WTC11 (cell line): ENCODE results near the gene TAF5. TPM values are rescaled to one million over a fixed set of nuclear protein-coding genes. Genes with fewer than 3 reads are reported as not detected.

Experiments
- ATAC-seq: fragments of 200-7000 bp; cut with Tn5 transposase; 2 replicates; pipeline ENCODE4 v1.10.0; 2021; ENCODE audit warnings: mild to moderate bottlenecking, moderate library complexity
- CTCF ChIA-PET: fragments of 300-600 bp; sonication (Branson Sonifier 250); formaldehyde crosslinking; loops from one replicate; lab custom pipeline; 2021; ENCODE audit warnings: antibody characterized with exemption; lab: Charles Lee
- POLR2A ChIA-PET: fragments of 350-600 bp; sonication (Branson Sonifier 250); formaldehyde crosslinking; loops from one replicate; lab custom pipeline; 2021; ENCODE audit warnings: antibody characterized with exemption; lab: Charles Lee
- DNase-seq: peaks from one replicate; pipeline ENCODE4 v3.0.0; 2021; ENCODE audit warnings: low spot score
- H3K27ac Mint-ChIP-seq: 2 replicates; pipeline ENCODE4 v1.8.0; 2021; ENCODE audit warnings: mixed read lengths
- H3K27me3 Mint-ChIP-seq: 2 replicates; pipeline ENCODE4 v1.8.0; 2021; ENCODE audit warnings: low read depth, mild to moderate bottlenecking, moderate library complexity, mixed read lengths
- H3K36me3 Mint-ChIP-seq: 2 replicates; pipeline ENCODE4 v1.8.0; 2021; ENCODE audit warnings: mixed read lengths
- H3K4me1 Mint-ChIP-seq: 2 replicates; pipeline ENCODE4 v1.8.0; 2022; ENCODE audit warnings: mixed read lengths
- H3K4me3 Mint-ChIP-seq: 2 replicates; pipeline ENCODE4 v1.8.0; 2021; ENCODE audit warnings: mild to moderate bottlenecking, moderate library complexity, mixed read lengths
- H3K9me3 Mint-ChIP-seq: 2 replicates; pipeline ENCODE4 v1.8.0; 2021; ENCODE audit warnings: mixed read lengths
- ATF1 ChIP-seq: sonication (generic); formaldehyde crosslinking; IDR thresholded peaks from 2 replicates; pipeline ENCODE4 v1.8.1; 2023; ENCODE audit warnings: mild to moderate bottlenecking, moderate library complexity, missing genetic modification reagents
- ATF3 ChIP-seq: sonication (generic); formaldehyde crosslinking; conservative IDR thresholded peaks from 2 replicates; pipeline ENCODE4 v1.8.1; 2022; ENCODE audit warnings: mild to moderate bottlenecking, missing genetic modification reagents
- ELF4 ChIP-seq: sonication (generic); formaldehyde crosslinking; IDR thresholded peaks from 2 replicates; pipeline ENCODE4 v1.8.1; 2022; ENCODE audit warnings: low read depth, mild to moderate bottlenecking, moderate library complexity, missing genetic modification reagents
- FOXK1 ChIP-seq: sonication (generic); formaldehyde crosslinking; IDR thresholded peaks from 2 replicates; pipeline ENCODE4 v1.8.0; 2022; ENCODE audit warnings: mild to moderate bottlenecking, moderate library complexity, missing genetic modification reagents
- GRHL2 ChIP-seq: fragments of 250-450 bp; sonication (Bioruptor Pico); IDR thresholded peaks from 2 replicates; pipeline ENCODE4 v1.8.0; 2022; ENCODE audit warnings: mild to moderate bottlenecking, moderate library complexity; ENCODE audit not compliant: insufficient replicate concordance, severe bottlenecking
- JUN ChIP-seq: sonication (generic); formaldehyde crosslinking; IDR thresholded peaks from 2 replicates; pipeline ENCODE4 v1.8.0; 2023; ENCODE audit warnings: mild to moderate bottlenecking, missing genetic modification reagents
- NFATC4 ChIP-seq: fragments of 250-450 bp; sonication (Bioruptor Pico); IDR thresholded peaks from 2 replicates; pipeline ENCODE4 v1.9.0; 2021; ENCODE audit warnings: mild to moderate bottlenecking
- NFE2L1 ChIP-seq: sonication (generic); formaldehyde crosslinking; IDR thresholded peaks from 2 replicates; pipeline ENCODE4 v1.8.1; 2023; ENCODE audit warnings: missing genetic modification reagents
- NR2C2 ChIP-seq: sonication (generic); formaldehyde crosslinking; IDR thresholded peaks from 2 replicates; pipeline ENCODE4 v1.8.0; 2022; ENCODE audit warnings: mild to moderate bottlenecking, missing genetic modification reagents
- RELA ChIP-seq: sonication (generic); formaldehyde crosslinking; IDR thresholded peaks from 2 replicates; pipeline ENCODE4 v1.8.1; 2022; ENCODE audit warnings: missing genetic modification reagents, mild to moderate bottlenecking, borderline replicate concordance
- RORB ChIP-seq: fragments of 250-450 bp; sonication (Bioruptor Pico); IDR thresholded peaks from 2 replicates; pipeline ENCODE4 v1.9.0; 2021; ENCODE audit warnings: mild to moderate bottlenecking
- STAT6 ChIP-seq: sonication (generic); formaldehyde crosslinking; conservative IDR thresholded peaks from 2 replicates; pipeline ENCODE4 v1.8.1; 2023; ENCODE audit warnings: mild to moderate bottlenecking, low read depth, missing genetic modification reagents, moderate library complexity
- USF1 ChIP-seq: sonication (generic); formaldehyde crosslinking; IDR thresholded peaks from 2 replicates; pipeline ENCODE4 v1.8.0; 2022; ENCODE audit warnings: mild to moderate bottlenecking, missing genetic modification reagents
- ZBTB21 ChIP-seq: sonication (generic); formaldehyde crosslinking; IDR thresholded peaks from 2 replicates; pipeline ENCODE4 v1.8.1; 2023; ENCODE audit warnings: mild to moderate bottlenecking, missing genetic modification reagents, borderline replicate concordance
- ZBTB43 ChIP-seq: sonication (generic); formaldehyde crosslinking; IDR thresholded peaks from 2 replicates; pipeline ENCODE4 v1.8.1; 2023; ENCODE audit warnings: mild to moderate bottlenecking, missing genetic modification reagents
- ZNF396 ChIP-seq: fragments of 250-450 bp; sonication (Bioruptor Pico); IDR thresholded peaks from 2 replicates; pipeline ENCODE4 v1.8.0; 2021; ENCODE audit warnings: mild to moderate bottlenecking, moderate library complexity, borderline replicate concordance
- total RNA-seq: library from RNA; stranded (reverse); gene quantifications from 3 replicates; pipeline ENCODE4 v1.2.3, GENCODE V29; 2021
- TF ChIP-seq, protein P1 (sequence below): fragments of 250-450 bp; sonication (Bioruptor Pico); IDR thresholded peaks from 2 replicates; pipeline ENCODE4 v1.9.0; 2021; ENCODE audit warnings: mild to moderate bottlenecking

TAF5 gene
- total RNA-seq, 1 experiment from 2014 or later, result 14.9 TPM

GRCh38 chr10:103396067-103396788 is 28.5 kb downstream of the TAF5 start, which contains the start of the genes ATP5MK and PDCD11 (continued):
- TF ChIP-seq, protein P1, sequence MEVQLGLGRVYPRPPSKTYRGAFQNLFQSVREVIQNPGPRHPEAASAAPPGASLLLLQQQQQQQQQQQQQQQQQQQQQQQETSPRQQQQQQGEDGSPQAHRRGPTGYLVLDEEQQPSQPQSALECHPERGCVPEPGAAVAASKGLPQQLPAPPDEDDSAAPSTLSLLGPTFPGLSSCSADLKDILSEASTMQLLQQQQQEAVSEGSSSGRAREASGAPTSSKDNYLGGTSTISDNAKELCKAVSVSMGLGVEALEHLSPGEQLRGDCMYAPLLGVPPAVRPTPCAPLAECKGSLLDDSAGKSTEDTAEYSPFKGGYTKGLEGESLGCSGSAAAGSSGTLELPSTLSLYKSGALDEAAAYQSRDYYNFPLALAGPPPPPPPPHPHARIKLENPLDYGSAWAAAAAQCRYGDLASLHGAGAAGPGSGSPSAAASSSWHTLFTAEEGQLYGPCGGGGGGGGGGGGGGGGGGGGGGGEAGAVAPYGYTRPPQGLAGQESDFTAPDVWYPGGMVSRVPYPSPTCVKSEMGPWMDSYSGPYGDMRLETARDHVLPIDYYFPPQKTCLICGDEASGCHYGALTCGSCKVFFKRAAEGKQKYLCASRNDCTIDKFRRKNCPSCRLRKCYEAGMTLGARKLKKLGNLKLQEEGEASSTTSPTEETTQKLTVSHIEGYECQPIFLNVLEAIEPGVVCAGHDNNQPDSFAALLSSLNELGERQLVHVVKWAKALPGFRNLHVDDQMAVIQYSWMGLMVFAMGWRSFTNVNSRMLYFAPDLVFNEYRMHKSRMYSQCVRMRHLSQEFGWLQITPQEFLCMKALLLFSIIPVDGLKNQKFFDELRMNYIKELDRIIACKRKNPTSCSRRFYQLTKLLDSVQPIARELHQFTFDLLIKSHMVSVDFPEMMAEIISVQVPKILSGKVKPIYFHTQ (CRISPR knock-in tag), result no peak
- TF ChIP-seq ZBTB21 (CRISPR knock-in tag), result no peak
- TF ChIP-seq STAT6 (CRISPR knock-in tag), result no peak
- no peak for TF ChIP-seq JUN (CRISPR knock-in tag)
- no peak for TF ChIP-seq NFE2L1 (CRISPR knock-in tag)
- TF ChIP-seq NR2C2, result no peak
- TF ChIP-seq USF1 (CRISPR knock-in tag), result no peak
- no peak for TF ChIP-seq RORB (CRISPR knock-in tag)
- TF ChIP-seq ZNF396 (CRISPR knock-in tag), result no peak
- peak; percentile 99 for TF ChIP-seq FOXK1 (CRISPR knock-in tag)
- TF ChIP-seq ZBTB43 (CRISPR knock-in tag), result no peak
- TF ChIP-seq ELF4 (CRISPR knock-in tag), result no peak
- TF ChIP-seq RELA (CRISPR knock-in tag), result no peak
- no peak for TF ChIP-seq ATF3 (CRISPR knock-in tag)

DNA sequence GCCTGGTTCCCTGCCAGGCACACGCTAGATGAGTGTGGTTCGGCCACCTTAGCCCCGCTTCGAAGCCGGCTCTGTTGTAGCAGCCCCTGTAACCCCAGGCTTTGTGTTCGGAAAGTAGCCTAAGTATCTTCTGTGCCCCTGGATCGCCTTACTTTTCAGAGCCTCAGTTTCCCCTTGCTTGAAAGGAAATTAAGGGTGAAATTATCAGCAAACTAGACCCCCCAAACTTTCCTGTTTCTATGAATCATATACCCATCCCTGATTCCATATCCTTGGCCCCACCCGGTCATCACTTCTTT is 29.0 kb downstream of the TAF5 start:
- POLR2A ChIA-PET, result interaction anchor here (0.5 kb wide), 1 partner anchor 571 kb away, joined by 4 read pairs; no protein-coding TSS in a partner anchor
- CTCF ChIA-PET, result interaction anchor here (0.6 to 1.3 kb wide), 3 partner anchors 89 to 561 kb away, joined by 3 read pairs; no protein-coding TSS in a partner anchor

More for the DNA sequence above, 29.0 kb downstream of the TAF5 start:
- no peaks in the 10 kb centered on the region for H3K27me3 Mint-ChIP-seq
- TF ChIP-seq NFATC4, result no peak
- no peak for TF ChIP-seq GRHL2
- 0 out of 2 replicates have a peak, but pooled peaks have one; percentile 5 for TF ChIP-seq ATF1 (CRISPR knock-in tag)
- TF ChIP-seq, all 79 proteins: peak for 1
- H3K9me3 Mint-ChIP-seq, result no peaks in the 10 kb centered on the region
- H3K4me1 Mint-ChIP-seq, result peaks cover 25% of the 10 kb centered on the region
- DNase-seq (no peak), ATAC-seq (no peak)
- H3K36me3 Mint-ChIP-seq, result peaks cover 64% of the 10 kb centered on the region
- peak overlapping the region; percentile 100 for H3K4me3 Mint-ChIP-seq
- peak overlapping the region; percentile 78 for H3K27ac Mint-ChIP-seq
